Jurkat, Clone E6-1 (cell line): ENCODE measurements around the gene BEST3.
"Not testable (repeated sequence)": the region's sequence is repeated elsewhere in the genome, so short reads cannot be mapped to it uniquely, and the experiment has no call there.

ENCODE experiments used
- DNase-seq: peaks from one replicate; pipeline ENCODE4 v3.0.0-alpha.2; 2011; ENCODE audit warnings: low read depth, low spot score
- H3K4me3 ChIP-seq: 2 replicates; pipeline ENCODE4 v1.5.1; 2011; ENCODE audit warnings: mild to moderate bottlenecking, low read length, control low read depth, moderate library complexity

BEST3 gene

GRCh38 chr12:69610729-69611128, 88.4 kb downstream of the BEST3 start, which contains the start of gene LRRC10:
Gene LRRC10, minus strand, starts transcription at chr12:69610907. Its CDS starts 69 bp downstream, at chr12:69610838.
- no peak within 1 kb of the TSS for H3K4me3 ChIP-seq
- DNase-seq = no peak

GRCh38 chr12:69610126-69610525, 89.0 kb downstream of the BEST3 start:
- DNase-seq = no peak
- no peak overlapping the region for H3K4me3 ChIP-seq

GRCh38 chr12:69608114-69608513, 91.0 kb downstream of the BEST3 start:
- DNase-seq = no peak
- no peak overlapping the region for H3K4me3 ChIP-seq

- not testable (repeated sequence) for DNase-seq, H3K4me3 ChIP-seq
These were observed 94.8 kb downstream of the BEST3 start for GRCh38 chr12:69604275-69604674.
